GM15510 (cell line): Measurements from ENCODE around the gene PLEKHA6.

Experiments
- POLR2A ChIP-seq: IDR thresholded peaks from 3 replicates; pipeline ENCODE4 v1.6.1; 2011; ENCODE audit warnings: borderline replicate concordance; ENCODE audit not compliant: insufficient read length; ENCODE audit errors: extremely low read depth

Gene PLEKHA6

DNA sequence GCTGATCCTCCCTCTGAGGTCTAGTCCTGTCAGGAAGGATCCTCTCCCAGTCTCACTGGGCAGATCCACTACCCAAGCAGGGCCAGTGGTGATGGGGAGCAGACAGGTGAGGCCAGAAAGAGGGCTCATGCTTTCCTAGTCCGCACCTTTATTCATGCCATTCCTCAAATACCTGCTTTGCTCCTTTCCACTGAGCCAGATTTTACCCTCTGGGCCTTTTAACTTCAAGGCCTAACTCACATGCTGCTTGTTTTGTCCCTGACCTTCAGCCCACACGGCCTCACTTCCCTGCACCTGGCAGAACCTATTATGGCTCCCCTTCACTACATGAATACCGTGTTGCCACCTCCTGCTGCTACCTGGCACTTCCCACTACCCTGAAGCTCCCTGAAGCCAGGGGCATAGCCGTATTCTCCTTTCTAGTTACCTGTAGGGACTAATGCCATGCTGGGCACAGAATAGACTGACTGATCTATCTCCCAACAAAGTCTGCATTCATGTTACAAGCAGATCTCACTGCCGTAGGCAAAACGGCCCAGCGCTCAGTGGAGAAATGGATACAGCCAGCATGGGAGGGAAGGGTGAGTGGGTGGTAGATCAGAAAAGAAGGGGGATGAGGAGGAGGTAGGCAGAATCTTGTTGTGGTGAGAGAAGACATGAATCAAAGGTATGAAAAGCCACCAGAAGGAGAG, 109.8 kb downstream of the PLEKHA6 start:
- no peak for TF ChIP-seq POLR2A

DNA sequence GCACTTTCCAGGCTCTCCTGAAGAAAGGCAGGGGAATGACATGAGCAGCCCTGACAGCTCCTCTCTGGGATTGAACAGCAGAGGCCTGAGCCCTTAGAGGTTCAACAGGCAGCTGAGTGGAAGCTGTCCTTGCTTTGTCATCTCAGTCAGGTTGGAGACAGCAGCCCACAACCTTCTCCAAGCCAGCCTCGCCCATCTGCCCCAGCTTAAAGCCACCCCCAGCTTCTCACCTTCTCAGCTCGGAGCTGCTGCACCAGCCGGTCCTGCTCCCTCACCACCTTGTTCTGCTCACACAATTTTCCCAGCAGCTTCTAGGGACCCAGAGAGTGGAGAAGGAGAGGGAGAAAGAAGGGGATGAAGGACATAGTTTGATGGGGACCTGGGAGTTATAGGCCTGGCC, 110.8 kb downstream of the PLEKHA6 start:
- TF ChIP-seq POLR2A: no peak

DNA sequence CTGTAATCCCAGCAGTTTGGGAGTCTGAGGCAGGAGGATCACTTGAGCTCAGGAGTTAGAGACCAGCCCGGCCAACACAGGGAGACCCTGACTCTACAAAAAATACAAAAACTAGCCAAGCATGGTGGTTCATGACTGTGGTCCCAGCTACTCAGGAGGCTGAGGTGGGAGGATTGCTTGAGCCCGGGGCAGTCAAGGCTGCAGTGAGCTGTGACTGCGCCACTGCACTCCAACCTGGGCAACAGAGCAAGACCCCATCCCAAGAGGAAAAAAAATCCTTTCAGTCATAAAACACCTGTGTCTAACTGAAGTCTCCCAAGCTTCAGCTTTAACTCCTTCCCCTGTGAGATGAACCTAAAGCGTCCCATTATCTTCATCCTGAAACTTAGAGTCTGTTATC, 112.9 kb downstream of the PLEKHA6 start:
- no peak for TF ChIP-seq POLR2A

DNA sequence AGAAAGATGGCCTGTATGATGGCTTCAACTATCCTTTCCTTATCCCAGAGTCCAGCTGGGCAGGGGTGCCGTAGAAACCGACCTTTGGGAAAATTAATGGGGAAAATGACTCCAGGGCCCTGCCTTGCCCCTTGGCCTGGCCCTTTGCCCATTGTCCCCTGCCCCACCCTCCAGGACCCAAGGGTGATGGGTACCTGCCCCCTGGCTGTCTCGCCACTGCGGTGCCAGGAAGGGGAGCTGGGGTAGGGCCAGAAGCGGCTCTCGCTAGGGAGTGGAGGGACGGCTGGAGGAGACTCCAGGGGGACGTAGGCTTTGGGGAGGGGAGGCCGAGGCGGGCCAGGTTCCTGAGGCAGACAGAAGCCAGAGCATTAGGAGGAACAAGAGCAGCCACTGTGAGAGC, 116.8 kb downstream of the PLEKHA6 start:
- TF ChIP-seq POLR2A: no peak

DNA sequence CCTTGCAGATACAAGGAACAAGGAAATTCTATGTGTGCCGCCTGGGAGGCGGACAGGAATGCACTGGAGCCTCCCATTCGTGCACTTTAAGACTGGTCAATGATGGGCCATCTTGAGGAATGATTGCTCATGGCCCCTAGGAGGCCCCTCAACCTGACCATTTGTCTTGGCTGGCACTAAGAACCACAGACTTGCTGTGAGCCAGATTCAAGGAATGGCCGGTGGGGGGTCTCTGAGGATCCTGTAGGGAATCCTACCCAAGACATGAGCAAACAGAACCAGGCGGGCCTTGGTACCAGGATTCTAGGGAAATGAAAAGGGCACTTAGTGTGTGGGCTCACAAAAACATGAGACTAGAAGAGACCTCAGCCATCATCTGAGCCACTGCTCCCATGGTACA, 117.8 kb downstream of the PLEKHA6 start:
- no peak for TF ChIP-seq POLR2A

DNA sequence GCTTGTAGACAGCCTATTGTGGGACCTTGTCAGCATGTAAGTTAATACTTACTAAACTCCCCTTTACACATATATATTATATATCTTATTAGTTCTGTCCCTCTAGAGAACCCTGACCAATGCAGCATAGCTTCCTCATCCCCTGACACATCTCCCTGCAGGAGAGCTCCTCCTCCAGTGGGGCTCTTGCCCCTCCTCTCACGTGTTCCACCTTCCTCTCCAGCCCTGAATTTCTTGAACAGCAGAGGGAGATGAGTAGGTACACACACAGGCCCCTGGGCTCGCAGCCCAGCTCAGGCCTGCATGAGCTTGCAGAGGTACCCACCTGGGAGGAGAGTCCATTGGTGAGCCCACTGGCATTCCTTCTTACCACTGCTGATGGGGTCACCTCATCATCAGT, 118.7 kb downstream of the PLEKHA6 start:
- no peak for TF ChIP-seq POLR2A

DNA sequence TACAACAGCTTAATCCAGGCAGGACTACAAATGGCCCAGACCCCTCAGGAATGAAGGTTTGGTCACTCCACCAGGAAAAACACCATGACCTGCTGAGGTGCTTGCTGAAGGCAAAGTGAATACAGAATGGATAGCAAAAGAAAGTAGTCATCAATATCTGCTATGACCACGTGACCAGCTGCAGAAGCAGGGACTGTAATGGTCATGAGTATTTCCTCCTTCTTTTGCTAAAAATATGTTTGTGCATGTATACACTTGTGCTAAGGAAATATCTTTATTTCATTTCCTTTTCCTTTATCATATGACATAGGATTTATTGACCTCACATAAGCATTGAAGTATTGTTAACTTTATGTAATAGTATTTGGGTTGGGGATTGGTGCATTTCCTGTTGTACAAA, 119.5 kb downstream of the PLEKHA6 start:
- TF ChIP-seq POLR2A: no peak

DNA sequence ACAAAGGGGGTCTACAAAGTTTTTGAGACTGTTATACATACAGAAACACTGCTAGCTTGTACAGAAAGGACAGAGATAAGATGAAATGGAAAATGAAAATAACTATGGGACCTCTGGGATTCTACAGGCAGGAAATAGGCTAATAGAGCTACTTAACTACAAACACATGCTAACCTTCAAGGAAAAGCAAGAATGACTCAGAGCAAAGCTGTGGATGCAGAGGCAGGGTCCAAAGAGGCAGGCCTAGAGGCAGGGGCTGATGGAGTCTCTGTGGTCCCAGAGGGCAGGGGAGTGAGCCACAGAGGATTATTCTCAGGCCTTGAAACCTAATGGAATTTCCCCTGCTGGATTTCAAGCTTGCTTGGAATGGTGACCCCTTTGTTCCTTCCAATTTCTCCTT, 127.2 kb downstream of the PLEKHA6 start:
- no peak for TF ChIP-seq POLR2A

DNA sequence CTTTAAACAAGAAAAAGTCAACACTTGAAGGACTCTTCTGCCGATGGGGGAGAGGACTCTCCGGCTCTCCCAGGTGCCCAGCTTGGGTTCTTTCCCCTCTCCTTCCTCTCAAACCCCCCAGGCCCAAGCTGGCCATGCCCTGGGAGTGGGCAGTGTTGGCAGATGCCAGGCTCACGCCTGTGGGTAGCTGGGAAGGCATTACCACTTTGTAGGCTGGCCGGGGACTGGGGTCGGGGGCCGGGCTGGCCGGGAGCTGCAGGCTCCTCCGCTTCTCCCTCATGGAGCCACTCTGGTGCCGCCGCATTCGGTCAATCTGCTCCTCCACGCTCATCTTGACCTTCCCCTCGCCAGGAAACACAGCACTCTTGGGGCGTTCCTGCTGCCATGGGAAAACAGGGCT, 129.5 kb downstream of the PLEKHA6 start:
- no peak for TF ChIP-seq POLR2A

DNA sequence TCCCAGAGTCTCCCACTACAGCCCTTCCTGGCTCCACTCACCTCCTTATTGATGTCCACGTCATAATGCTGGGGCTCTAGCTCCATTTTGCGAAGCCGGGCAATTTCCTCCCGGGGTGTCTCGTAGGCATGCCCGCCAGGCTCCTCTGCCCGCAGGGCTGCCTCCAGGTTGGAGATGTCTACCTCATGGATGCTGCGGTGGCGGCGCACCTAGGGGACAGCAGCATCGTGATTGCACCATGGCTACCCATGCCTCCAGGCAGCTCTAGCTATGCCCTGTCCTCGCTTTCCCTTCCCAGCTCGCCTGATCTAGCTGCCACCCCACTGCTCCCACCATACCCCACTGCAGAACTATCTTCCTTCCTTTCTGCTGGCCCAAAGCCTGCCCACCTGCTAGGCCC, 130.8 kb downstream of the PLEKHA6 start:
- TF ChIP-seq POLR2A: no peak

DNA sequence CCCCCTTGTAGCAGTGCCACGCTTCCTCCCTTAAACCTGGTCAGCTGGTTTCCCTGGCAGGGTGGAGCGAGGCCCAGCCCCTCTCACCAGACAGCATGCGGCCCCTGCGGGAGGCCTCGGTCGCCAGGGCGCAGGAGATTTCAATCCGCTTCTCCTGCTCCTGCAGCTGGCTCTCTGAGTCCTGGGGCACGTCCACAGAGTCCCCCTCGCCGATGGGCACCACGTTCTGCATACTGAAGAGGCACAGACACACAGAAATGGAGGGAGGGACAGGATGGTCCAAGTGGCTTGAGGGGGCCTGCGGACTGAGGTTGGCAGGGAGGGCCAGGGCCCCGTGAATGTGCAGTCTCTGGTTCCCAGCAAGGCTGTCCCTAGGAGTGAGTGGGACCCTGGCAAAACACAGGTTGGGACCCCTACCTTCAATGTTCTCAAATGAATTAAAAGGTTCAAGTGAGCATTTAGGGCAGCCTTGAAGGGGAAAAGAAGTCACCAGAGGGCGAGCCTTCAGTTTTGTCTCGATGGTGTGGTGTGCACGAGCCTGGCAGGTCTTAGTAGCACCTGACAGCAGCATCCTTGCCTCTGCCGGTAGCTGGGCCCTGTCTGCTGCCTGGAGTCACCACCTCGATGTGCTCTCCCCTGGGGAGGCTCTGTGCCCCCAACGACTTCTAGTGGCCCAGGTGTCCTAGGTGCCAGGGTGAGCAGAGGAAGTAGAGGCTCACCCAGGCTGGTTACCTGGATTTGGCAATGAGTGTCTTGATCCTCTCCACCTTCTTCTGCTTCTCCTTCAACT, 131.5 kb downstream of the PLEKHA6 start:
- no peak for TF ChIP-seq POLR2A

DNA sequence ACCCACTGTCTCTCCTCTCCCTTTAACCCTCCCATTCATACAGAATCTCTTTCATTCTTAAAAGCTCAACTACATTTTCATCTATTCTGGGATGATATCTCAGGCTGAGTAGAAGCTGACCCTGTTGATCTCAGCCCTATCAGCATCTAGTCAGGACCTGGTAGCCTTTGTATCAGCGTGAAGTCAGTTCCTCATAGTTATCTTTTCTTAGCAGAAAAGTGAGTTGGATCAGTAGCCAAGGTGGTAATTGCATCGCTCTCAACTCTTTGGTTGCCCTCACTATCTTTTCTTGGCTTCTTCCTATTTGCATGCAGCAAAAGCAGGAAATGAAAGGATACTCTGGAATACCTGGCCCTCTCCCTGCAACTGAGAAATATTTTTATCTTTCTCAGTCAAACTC, 132.4 kb downstream of the PLEKHA6 start:
- no peak for TF ChIP-seq POLR2A

DNA sequence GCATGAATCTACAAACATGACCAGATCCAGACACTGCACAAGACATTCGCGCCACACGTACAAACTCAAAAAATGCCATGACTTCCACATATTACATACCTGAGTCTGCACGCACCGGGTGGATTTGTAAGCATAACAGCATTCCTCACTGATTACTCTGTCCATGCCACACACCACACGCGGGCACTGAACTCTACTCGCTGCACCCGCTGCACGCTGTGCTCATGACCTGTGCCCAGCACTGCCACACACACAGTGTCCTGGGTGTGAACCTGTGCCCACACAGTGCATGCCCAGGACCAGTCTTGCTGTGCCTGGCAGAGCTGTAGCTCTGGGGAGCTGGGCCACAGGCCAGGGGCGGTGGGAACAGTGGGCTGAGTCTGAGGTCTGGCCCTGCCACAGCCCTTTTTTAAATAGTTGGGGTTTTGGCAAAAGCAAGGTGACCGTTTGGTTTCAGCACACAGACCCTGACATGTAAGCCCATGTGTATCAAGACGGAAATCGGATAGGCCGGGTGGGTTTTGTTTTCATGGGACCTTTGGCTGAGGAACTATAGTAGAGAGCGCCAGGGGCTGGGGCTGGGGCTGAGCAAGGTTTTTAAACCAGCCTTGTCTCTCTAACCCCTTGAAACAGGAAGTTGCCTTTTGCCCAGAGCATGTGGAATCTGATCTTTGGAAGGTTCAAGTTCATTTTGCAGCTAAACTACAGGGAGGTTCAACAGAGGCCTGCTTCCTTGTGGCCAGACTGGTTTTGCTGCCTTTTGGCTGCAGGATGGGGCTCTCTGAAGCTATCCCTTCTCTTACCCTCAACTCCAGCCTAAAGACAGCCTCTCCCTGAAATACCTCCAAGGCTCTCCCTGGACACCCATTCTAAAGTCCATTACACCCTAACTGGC, 133.6 kb downstream of the PLEKHA6 start:
- TF ChIP-seq POLR2A: no peak

DNA sequence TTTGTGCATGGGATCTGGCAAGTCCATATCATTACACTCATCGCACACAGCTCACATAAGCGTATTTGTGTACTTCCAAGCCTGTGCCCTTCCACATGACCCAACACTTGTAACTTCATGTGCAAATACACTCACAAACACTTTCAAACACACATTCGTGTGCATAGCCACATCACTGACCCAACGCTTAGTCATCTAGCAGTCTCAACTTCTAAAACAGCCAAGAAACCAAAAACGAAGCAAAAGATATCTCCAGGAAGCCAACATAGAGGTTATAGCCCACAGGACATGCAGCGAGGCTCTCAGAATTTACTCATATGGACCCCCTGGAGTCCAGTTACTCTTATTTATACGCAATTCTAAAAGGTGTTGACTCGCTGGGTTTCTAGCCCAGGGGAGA, 135.1 kb downstream of the PLEKHA6 start:
- no peak for TF ChIP-seq POLR2A
